GM12878 (cell line): ENCODE results near the gene GEMIN7.
A peak's percentile ranks its signal among the peaks of the same experiment; 100 is the strongest.

Source experiments
- ATF3 ChIP-seq: IDR thresholded peaks from 2 replicates; pipeline ENCODE4 v1.6.1; 2011; ENCODE audit warnings: low read depth, mild to moderate bottlenecking, low read length, moderate library complexity, borderline replicate concordance; ENCODE audit errors: extremely low read depth
- CTCF ChIP-seq, 3 experiments: IDR thresholded peaks in 2 of 3; conservative IDR thresholded peaks in 1 of 3; 2 replicates each; pipeline ENCODE4 v1.5.1; 2011; ENCODE audit warnings: low read depth in 3 of 3, low read length in 3 of 3, mild to moderate bottlenecking in 3 of 3, control low read depth in 2 of 3, moderate library complexity in 2 of 3, inconsistent platforms in 1 of 3, mixed read lengths in 1 of 3; ENCODE audit not compliant: control insufficient read depth in 2 of 3, insufficient read depth in 1 of 3; ENCODE audit errors: extremely low read depth in 1 of 3
- EP300 ChIP-seq, 2 experiments: fragments of 150-350 bp in 1 of 2; IDR thresholded peaks; 2 replicates each; pipeline ENCODE4 v1.6.1; 2011 to 2012; ENCODE audit warnings: low read depth in 2 of 2, low read length in 2 of 2, borderline replicate concordance in 1 of 2, improper control_type of control experiment in 1 of 2, inconsistent platforms in 1 of 2; ENCODE audit not compliant: control insufficient read depth in 1 of 2
- HDGF ChIP-seq: fragments of 450-650 bp; IDR thresholded peaks from 2 replicates; pipeline ENCODE4 v1.6.1; 2016; ENCODE audit warnings: antibody characterized with exemption
- RELA ChIP-seq: fragments of 450-650 bp; IDR thresholded peaks from 2 replicates; pipeline ENCODE4 v1.8.0; 2014; ENCODE audit warnings: borderline replicate concordance; ENCODE audit not compliant: partially characterized antibody
- STAT3 ChIP-seq: IDR thresholded peaks from 2 replicates; pipeline ENCODE4 v1.6.1; 2011; ENCODE audit warnings: low read depth, low read length, improper control_type of control experiment
- TARDBP ChIP-seq: IDR thresholded peaks from 2 replicates; pipeline ENCODE4 v1.6.1; 2016; ENCODE audit warnings: borderline replicate concordance
- YY1 ChIP-seq: IDR thresholded peaks from 2 replicates; pipeline ENCODE4 v1.6.1; 2011; ENCODE audit warnings: low read depth, mild to moderate bottlenecking, low read length

GRCh38 chr19:45051929-45052579 is 27.0 kb upstream of the GEMIN7 start:
- no peak for TF ChIP-seq ATF3
- TF ChIP-seq TARDBP, result no peak
- no peak for TF ChIP-seq CTCF (IDR thresholded peaks at IDR 0.05 in 2 of 3, conservative IDR thresholded peaks at IDR 0.05 in 1 of 3; ENCODE audit: control insufficient read depth in 2 of 3, extremely low read depth in 1 of 3, insufficient read depth in 1 of 3, low read depth in 3 of 3, low read length in 3 of 3)
- peak; percentile 62; the same call in 1 of the 2 replicates for TF ChIP-seq HDGF
- TF ChIP-seq STAT3, result no peak
- TF ChIP-seq YY1, result no peak
- no peak for TF ChIP-seq EP300 (IDR thresholded peaks at IDR 0.05; ENCODE audit: borderline replicate concordance in 1 of 2, control insufficient read depth in 1 of 2, low read depth in 2 of 2, low read length in 2 of 2)
- no peak for TF ChIP-seq RELA
